ENCODE measurements around the gene PPP1R26.

PPP1R26 gene

DNA sequence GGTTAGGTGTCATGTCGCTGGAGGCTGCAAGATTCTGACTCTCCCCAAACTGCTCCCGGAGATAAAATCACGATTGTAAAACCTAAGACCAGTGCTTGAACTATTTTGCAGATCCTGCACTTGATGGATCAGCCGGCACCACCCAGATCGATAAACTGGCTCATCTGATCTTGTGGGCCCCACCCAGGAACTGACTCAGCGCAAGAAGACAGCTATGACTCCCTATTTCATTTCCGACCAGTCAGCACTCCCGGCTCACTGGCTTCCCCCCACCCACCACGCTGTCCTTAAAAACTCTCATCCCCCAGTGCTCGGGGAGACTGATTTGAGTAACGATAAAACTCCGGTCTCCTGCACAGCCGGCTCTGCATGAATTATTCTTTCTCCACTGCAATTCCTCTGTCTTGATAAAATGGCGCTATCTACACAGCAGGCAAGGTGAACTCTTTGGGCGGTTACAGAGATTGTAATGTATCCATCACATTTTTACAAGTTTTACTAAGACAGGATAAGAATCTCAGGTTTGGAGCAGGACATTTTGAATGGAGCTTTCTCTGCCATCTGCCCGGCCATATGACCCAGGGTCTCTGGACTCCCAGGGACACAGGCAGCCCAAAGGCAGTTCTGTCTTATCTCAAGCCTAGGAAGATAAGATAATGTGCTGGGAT lies 10.6 kb upstream of the PPP1R26 start:
- no peak for DNase-seq

DNA sequence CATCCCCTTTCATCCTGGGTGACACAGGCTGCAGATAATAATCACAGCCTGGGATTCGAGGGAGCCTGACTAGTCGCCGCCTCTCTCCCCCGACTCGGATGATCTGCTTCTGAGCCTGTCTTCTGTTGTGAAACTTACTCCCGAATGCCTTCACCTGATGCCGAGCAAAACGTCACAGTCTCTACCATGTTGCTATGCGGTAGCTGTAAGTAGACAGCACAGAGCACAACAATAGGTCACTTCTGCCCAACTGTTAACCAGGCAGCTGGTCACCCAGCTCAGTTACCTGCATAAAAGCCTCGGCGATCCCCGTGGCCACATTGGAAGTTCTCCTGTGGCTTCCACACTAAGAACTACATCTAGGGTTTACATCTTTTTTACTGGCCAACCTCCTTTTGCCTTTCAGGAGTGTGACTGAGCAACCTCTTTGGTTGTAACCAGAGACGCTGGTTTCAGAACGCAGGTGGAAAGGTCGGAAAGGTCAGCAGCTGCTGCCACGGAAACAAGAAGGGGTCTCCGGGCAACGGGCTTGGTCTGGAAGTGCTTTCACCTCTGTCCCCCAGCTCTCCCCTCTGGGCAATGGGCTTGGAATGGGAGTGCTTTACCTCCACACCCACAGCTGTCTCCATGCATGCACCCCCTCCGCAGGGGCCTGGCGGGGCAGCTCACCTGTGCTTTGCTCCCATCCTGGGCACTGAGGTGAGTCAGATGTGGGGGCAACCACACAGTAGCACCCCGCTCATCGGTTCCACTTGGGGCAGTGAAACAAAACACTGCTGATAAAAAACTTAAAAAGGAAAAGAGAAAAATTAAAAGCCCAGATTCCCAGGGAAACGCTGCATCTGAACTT lies 7.6 kb upstream of the PPP1R26 start:
- no peak for DNase-seq

DNA sequence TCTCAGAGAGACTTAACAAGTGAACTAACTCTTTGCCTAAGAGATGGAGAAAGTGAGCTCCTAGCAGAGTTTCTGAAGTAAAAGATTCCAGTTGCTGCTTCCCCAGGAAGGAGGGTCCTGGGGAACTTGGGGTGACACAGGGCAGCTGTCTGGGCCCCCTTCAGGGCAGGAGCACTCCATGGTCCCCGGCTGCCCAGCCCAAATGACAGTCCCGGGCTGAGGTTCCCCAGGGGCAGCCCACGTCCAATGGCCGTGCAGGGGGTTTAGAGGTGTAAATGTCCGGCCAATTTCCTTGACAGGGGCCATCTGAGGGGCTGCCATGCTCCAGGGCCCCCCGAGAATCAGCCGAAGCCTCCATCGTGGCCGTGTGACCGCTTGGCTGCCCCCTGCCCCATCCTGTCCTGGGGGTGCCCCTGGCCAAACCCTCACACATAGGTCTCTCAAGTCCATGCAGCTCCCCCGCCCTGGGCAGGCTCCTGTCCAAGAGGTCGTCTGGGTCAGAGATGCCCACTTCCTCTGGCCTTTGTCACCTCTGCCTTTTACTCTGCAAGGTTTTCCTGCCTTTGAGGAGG lies 5.5 kb upstream of the PPP1R26 start:
- no peak for DNase-seq

DNA sequence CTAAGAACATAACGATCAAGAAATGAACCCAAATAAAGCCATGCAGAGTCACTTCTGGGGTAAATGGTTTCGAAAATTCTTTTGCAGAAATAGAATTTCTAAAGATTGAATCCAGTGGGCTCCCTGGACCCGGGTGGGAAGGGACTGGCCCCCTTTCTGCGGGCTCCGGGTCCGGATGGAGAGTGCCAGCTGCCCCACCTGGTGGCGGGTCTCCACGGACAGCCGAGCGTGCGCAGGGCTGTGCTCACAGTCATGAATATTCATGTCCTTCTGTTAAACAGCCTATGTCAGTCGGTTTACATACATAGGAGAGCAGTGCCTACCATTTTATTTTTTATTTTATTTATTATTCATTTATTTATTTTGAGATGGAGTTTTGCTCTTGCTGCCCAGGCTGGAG lies 4.7 kb upstream of the PPP1R26 start:
- DNase-seq: peak; percentile 24

DNA sequence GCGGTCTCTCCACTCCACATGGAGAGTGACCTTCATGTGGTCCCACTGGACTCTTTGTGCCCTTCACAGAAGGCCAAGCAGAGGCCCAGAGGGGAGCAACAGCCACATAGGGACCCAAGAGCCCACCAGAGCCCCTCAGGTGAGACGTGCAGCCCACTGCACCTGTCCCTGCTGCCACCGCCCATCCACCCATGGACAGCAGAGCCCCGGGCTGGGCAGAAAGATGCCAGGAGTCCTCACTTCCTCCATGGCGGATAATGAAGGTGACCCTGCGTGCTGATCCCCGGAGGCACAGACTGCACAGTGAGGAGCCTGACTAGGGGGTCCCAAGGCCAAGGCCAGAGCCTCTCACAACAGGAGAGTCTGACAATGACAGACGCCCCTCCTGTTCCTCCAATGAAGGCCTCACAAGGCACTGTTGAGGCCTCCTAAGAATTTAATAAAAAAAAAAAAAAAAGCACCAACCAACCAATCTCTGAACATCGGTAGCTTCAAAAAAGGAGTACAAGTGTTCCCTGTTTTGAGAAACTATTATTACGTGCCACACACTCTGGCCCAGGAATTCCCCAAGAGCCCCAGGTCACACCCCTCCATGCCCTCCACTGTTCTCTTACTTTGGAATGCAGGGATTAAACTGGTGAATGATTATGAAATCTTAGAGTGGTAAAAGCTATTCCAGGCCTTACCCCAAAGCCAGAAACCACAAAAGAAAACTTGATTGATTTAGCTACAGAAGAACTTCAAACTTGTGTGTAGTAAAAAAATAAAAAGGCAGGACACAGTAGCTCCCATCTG lies 2.8 kb upstream of the PPP1R26 start:
- DNase-seq: no peak

DNA sequence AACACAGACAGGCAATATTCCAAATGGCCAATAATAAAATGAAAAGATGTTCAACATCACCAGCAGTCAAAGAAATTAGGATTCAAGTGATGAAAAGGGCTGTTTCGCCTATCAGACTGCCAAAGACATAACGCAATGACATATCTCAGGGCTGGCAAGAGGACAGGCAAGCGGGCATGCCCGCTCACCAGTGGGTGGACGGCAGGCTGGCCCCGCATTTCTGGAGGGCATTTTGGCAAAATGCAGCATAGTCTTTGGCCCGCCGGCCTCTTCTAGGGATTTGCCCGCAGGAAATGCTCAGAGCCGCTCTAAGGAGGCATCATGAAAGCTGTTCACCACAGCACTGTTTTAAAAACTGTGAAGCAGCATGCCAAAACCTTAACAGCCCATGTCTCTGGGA lies 1.4 kb upstream of the PPP1R26 start:
- DNase-seq: no peak

DNA sequence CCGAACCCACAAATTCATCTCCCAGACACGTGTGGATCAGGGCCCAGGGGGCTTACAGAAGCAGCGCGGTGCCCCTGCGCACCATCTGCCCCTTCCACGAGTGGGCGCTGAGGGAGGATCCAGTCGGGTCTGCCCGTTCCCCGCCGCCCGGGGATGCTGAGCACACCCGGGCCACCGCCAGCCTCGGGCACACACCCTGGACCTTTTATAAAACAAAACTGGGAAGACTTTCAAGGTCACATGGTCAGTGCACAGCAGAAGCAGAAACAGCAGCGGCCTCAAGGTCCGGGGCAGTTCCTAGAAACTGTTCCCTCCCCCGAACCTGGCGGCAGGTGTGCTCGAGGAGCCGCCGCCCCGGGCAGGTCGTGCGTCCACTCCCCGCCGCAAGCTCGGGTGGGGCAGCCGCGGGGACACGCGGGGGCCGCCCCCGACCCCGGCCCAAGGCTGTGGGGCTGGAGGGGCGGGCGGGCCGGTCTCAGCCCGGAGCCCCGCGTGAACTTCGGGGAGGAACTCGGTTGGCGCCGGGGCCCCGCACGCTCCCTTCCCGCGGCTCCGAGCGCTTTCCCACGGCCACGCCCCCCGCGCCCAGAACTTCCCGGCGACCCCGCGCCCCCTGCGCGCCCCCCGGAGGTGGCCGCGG lies 633 bp upstream of the PPP1R26 start:
- DNase-seq: no peak

DNA sequence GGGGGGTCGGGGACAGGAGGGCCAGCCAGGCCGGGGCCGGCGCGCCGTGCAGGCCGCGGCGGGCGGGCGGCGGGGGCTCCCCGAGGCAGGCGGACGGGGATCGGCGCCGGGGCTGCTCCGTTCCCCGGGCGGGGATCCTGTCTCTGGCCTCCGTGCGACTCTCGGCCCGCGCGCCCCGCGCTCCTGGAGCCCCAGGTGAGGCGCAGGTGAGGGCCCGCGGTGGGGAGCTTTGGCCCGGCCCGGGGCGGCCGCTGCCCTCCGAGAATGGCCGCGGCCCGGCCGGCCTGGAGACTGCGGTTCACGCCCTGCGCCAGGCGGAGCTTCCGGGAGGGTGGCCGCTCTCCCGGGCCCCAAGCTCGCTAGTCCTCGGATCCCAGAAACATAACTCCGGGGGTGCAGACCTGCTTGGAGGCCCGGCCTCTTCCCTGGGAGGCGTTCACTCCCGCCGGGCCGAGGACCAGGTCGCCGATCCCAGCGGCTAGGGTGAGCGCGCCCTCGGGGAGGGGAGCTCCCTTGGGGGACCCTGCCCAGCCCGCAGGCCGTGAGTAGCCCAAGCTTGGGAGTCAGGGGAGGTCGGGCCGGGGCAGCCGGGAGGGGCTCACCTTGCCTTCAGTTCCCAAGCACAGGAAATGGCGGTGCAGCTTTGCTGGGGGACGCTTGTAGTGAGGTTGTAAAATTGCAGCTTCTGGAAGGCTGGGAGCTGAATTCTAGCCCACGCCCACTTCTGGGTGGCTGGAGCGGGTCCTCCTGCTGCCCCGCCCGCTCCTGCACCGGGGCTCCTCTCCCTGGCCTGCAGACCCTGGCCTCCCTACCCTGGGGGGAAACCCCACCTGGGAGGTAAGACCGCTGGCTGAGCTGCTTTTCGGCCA lies 723 bp downstream of the PPP1R26 start:
- no peak for DNase-seq

DNA sequence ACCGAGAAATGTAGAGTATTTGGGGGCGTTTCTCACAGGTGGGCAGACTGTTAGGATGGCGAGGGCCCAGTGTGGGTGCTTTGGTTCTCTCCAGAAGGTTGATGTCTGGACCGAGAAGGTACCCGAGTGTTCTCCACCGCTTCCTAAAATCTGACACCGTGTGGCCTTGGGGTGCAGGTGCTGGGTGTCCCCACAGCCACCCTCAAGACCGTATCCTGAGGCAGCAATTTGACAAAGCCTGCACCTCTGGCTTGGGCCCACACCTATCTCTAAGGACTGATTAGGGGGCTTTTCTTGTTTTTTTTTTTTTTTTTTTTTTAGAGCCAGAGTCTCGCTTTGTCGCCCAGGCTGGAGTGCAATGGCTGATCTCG lies 1.3 kb downstream of the PPP1R26 start:
- DNase-seq: no peak

DNA sequence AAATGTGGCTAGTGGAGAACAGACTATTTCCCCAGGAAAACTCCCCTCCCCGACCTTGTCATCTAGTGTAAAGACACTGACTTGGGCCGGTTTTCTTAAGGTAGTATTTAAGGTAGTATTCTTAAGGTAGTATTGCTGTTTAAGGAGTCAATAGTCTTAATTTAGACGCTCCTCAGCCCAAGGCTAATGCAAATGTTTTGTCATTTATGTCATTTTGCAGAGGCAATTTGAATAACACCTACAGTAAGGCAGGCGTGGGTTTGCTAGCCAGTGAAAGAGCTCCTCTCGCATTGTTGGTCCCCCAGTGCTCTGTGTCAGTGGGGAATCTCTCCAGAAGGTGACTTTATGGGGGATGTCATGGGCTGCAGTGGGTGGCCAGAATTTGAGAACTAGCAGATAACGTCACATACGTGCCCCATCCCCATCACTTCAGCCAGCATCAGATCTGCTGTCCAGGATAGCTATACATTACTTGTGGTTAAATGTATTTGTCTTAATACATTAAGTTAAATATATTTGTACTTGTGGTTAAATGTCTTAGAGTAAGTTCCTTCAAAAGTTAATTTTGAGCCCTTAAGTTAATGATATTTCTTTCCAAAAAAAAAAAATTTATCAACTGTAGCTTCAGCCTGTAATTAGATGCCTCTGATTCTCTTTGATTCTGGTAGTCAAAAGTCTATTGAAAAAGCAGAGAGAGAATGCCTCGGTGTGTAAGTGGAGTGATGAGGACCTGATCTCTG lies 2.6 kb downstream of the PPP1R26 start:
- DNase-seq: no peak

DNA sequence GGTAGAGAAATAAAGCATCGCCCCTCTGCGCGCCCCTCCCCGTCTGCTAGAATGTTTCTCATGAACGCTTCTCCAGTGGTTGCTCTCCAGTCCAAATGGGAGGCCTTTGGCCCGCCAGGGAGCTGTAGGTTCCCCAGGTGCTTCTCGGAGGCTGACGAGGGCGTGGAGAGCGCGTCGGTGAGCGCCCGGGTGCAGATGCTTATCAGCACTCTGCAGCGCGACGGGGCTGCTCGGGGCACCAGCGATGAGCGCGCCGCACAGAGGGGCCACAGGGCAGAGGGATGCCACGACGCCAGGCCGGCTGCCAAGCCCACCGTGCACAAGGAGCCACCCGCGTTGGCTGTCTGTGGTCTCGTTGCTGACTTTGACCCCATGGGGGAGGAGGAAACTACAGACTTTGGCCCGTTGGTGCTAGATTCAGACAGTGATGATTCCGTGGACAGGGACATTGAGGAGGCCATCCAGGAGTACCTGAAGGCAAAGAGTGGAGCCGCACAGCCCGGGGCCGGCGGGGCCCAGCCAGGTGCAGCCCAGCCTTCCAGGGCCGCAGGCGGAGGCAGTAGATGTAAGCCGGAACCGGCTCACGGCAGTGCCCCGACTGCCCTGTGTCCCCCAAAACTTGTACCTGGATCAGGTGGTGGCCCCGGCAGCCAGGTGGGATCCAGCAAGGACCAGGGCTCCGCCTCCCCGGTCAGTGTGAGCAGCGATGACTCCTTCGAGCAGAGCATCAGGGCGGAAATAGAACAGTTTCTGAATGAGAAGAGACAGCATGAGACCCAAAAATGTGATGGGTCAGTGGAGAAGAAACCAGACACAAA lies 5.1 kb downstream of the PPP1R26 start:
- no peak for DNase-seq

DNA sequence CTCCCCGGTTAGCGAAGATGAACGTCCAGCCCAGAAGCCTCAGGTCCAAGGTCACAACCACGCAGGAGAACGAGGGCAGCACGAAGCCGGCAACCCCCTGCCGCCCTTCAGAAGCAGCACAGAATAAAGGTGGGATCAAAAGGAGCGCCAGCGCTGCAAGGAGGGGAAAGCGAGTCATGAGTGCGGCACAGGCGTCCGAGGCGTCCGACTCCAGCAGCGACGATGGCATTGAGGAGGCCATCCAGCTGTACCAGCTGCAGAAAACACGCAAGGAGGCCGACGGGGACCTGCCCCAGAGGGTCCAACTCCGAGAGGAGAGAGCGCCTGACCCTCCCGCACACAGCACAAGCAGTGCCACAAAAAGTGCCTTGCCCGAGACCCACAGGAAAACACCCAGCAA lies 5.8 kb downstream of the PPP1R26 start:
- DNase-seq: no peak

DNA sequence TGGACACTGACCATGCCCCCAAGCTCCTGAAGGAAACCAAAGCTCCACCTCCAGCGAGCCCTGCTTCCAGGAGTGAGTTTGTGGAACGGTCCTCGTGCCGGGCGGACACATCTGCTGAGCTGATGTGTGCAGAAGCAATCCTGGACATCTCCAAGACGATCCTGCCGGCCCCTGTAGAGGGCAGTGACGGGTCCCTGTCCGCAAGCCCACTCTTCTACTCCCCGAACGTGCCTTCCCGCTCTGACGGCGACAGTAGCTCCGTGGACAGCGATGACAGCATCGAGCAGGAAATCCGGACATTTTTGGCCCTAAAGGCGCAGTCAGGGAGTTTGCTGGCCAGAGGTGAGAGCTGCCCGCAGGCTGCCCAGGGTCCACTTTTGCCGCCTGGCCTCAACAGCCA lies 6.2 kb downstream of the PPP1R26 start:
- no peak for DNase-seq

DNA sequence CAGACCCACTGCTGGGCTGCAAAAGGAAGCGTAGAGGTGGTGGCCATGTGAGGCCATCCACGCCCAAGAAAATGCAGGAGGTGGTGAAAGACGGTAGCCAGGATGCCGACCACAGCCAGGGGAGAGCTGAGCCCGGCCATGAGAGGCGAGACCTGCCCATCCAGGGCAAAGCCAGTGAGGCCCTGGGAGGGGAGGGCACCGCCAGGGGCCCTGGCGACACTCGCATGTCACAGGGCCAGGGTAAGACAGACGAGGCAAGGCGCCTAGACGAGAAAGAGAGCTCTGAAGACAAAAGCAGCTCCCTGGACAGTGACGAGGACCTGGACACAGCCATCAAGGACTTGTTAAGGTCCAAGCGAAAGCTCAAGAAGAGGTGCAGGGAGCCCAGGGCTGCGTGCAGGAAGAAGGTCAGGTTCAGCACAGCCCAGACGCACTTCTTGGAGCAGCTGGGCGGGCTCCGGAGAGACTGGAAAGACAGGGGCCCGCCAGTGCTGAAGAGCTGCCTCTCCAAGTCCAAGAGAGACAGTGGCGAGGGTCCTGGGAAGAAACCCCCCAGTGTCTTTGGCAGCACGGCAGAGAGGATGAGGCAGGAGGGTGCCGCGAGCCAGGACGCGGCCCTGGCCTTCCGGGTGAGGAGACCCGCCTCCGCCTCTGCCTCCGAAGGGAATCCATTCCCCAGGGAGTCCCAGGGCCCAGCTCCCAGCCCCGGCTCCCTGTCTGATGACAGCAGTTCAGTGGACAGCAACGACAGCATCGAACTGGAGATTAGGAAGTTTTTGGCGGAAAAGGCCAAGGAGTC lies 6.9 kb downstream of the PPP1R26 start:
- no peak for DNase-seq

DNA sequence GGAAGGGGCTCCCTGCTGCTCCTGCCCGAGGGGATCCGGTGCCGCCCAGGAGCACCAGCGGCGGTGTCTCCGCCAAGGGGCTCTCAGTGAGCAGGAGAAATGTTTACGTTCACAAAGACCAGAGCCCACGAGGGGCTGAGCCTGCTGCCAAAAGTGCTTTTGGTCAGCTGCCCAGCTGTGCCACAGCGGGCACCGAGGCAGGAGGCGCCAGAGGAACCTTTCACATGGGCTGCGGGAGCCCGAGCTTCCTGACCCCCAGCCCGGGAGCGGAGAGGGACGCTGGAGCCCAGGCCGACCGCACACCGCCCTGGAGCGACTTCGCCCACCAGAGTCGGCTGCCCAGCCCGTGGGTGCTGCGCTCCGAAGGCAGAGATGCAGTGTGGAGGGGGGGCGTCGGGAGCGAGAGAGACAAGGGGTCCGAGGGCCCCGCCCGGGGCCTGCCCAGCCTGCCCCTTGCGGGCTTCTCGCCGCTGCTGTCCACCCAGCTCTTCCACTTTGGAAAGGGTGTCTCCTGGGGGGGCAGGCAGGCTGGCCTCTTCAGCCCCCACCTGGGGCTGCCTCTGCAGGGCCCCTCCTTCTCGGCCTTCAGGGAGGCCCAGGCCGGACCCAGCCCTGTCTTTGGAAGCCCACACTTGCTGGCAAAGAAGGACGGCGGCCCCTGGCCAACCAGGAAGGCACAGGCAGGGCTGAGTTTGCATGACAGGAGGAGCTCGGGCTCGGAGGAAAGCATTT lies 7.9 kb downstream of the PPP1R26 start:
- DNase-seq: no peak

DNA sequence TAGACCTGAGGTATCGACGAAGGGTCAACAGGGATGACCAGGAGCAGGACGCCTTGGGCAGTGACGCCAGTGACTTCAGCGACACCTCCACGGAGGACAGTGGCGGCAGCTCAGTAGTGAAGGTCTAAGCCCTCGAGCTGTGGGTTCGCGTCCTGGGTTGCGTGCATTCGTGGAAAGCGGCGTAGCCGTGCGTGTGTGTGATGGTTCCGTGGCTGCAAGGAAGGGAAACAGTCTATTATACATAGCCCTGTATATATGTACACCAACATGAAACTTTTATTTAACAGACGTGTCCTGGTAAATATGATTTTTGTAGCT lies 8.4 kb downstream of the PPP1R26 start:
- DNase-seq: no peak

DNA sequence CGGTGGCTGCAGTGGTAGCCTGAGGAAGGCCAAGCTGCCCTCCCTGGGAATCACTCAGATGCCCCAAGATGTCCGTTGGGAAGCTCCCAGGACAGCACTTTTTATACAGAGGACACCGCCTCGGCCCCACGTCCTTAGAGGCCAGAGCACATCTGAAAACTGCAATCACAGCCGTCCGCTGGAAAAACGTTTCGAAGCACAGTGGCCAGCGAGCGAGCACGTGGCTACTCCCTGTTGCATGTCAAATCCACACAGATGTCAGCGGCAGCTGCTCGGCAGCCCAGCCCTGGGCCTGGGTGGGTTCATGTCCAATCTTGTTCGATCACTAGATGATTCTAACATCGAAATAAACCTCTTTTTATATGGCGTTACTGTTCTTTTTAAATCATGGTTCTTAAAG lies 8.9 kb downstream of the PPP1R26 start:
- DNase-seq: no peak

DNA sequence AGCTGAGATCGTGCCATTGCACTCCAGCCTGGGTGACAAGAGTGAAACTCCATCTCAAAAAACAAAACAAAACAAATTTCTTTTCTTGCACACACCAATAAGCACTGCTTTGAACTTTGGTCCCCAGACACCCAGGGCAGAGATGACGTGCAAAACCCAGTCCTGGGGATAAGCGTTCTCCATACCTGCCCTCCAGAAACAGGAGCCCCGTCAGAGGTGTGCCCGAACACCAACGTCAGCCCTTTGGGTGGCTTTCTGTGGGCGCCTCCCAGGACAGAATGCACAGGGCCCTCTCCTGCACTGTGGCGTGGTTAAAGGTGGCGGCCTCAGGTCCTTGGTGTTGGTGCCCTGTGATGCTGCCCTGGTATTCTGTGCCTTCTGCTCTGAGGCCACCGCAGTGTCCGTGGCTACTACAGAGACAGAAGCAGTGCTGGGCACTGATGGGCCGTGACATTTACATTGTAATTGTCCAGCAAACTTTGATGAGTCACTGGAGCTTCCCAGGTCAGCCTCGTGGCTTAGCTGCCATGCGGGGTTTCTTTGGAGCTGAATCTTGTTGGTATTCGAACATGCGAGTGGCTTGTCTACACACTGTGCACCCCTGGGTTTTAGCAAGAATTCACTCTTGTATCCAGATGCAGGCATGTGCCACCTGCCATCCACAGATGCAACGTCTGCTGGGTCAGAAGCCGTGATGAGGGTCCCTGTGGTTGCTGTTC lies 9.8 kb downstream of the PPP1R26 start:
- no peak for DNase-seq

Data from NCI-H524 treated with DMSO at 0.1 percent for 48 hours (cell line).